HepG2 (cell line): Measurements from ENCODE around the gene PCGF2. TPM values are rescaled to one million over a fixed set of nuclear protein-coding genes. Genes with fewer than 3 reads are reported as not detected.

Experiments
- ARNT2 ChIP-seq: sonication (generic); formaldehyde crosslinking; IDR thresholded peaks from 2 replicates; pipeline ENCODE4 v1.8.0; 2022; ENCODE audit warnings: mild to moderate bottlenecking, low read depth, missing genetic modification reagents, moderate library complexity
- DMAP1 ChIP-seq: IDR thresholded peaks from 2 replicates; pipeline ENCODE4 v1.6.1; 2016
- GFI1 ChIP-seq: sonication (generic); formaldehyde crosslinking; IDR thresholded peaks from 2 replicates; pipeline ENCODE4 v1.5.0; 2020; ENCODE audit warnings: missing genetic modification reagents, mild to moderate bottlenecking, borderline replicate concordance
- GMEB1 ChIP-seq: sonication (generic); formaldehyde crosslinking; IDR thresholded peaks from 2 replicates; pipeline ENCODE4 v1.5.1; 2020; ENCODE audit warnings: missing genetic modification reagents, mild to moderate bottlenecking, borderline replicate concordance
- HDAC2 ChIP-seq: sonication (generic); formaldehyde crosslinking; IDR thresholded peaks from 2 replicates; pipeline ENCODE4 v1.4.0; 2020; ENCODE audit warnings: missing genetic modification reagents
- ISL2 ChIP-seq: sonication (generic); formaldehyde crosslinking; IDR thresholded peaks from 2 replicates; pipeline ENCODE4 v1.5.0; 2020; ENCODE audit warnings: missing genetic modification reagents
- MIXL1 ChIP-seq: IDR thresholded peaks from 2 replicates; pipeline ENCODE4 v1.6.1; 2016
- REST ChIP-seq, 2 experiments: IDR thresholded peaks; 2 replicates each; pipeline ENCODE4 v1.6.1; 2011 to 2012; ENCODE audit warnings: low read length in 2 of 2, borderline replicate concordance in 1 of 2, low read depth in 1 of 2, mild to moderate bottlenecking in 1 of 2, moderate library complexity in 1 of 2
- SAP130 ChIP-seq: IDR thresholded peaks from 2 replicates; pipeline ENCODE4 v1.6.1; 2016; ENCODE audit warnings: low read depth
- TERF1 ChIP-seq: sonication (generic); formaldehyde crosslinking; IDR thresholded peaks from 2 replicates; pipeline ENCODE4 v1.8.0; 2022; ENCODE audit warnings: mild to moderate bottlenecking, missing genetic modification reagents, moderate library complexity
- ZBTB25 ChIP-seq: IDR thresholded peaks from 2 replicates; pipeline ENCODE4 v1.6.1; 2018; ENCODE audit warnings: missing genetic modification reagents
- ZFP91 ChIP-seq: sonication (generic); formaldehyde crosslinking; IDR thresholded peaks from 2 replicates; pipeline ENCODE4 v1.9.0; 2022; ENCODE audit warnings: missing genetic modification reagents, mild to moderate bottlenecking, borderline replicate concordance
- ZNF367 ChIP-seq: sonication (generic); formaldehyde crosslinking; IDR thresholded peaks from 2 replicates; pipeline ENCODE4 v1.4.0; 2020; ENCODE audit warnings: missing genetic modification reagents, borderline replicate concordance
- ZNF609 ChIP-seq: sonication (generic); formaldehyde crosslinking; IDR thresholded peaks from 2 replicates; pipeline ENCODE4 v1.4.0; 2020; ENCODE audit warnings: mild to moderate bottlenecking, missing genetic modification reagents, borderline replicate concordance
- polyA plus RNA-seq, 8 experiments: library from polyadenylated mRNA; depleted of rRNA in 3 of 8; stranded (reverse) in 7 of 8; unstranded in 1 of 8; fragments of >200 nt; fragmentation: Illumina TruSeq in 4 of 8; extraction: Trizol in 4 of 8; gene quantifications; 2 replicates each; pipeline versions ENCODE4 v1.2.1 to v1.2.3, GENCODE V29; 2011 to 2016; ENCODE audit warnings: low read depth in 4 of 8, missing spikeins in 1 of 8, mixed read lengths in 1 of 8; ENCODE audit not compliant: insufficient read depth in 1 of 8
- total RNA-seq, 5 experiments: library from RNA; depleted of rRNA; stranded (reverse); fragments of >200 nt; fragmentation: Illumina TruSeq; extraction: Trizol; gene quantifications; 2 replicates each; pipeline ENCODE4 v1.2.3, GENCODE V29; 2016; ENCODE audit warnings: low read depth in 1 of 5

Gene PCGF2
- total and polyA plus RNA-seq, 2 of the 13 experiments (the other 11 are each of a cell fraction or from before 2014, with no cell fraction given) = 11.6 to 29.4 TPM

GRCh38 chr17:38691154-38691553, 57.0 kb downstream of the PCGF2 start (continued):
- 0 out of 2 replicates have a peak, but pooled peaks have one; percentile 46 for TF ChIP-seq ZBTB25
- TF ChIP-seq MIXL1 (CRISPR knock-in tag) = 0 out of 2 replicates have a peak, but pooled peaks have one; percentile 31
- no peak for TF ChIP-seq ARNT2 (CRISPR knock-in tag)
- 0 out of 2 replicates have a peak, but pooled peaks have one; percentile 30 for TF ChIP-seq GFI1 (CRISPR knock-in tag)
- TF ChIP-seq ZFP91 (CRISPR knock-in tag) = 0 out of 2 replicates have a peak, but pooled peaks have one; percentile 38
- TF ChIP-seq GMEB1 = 0 out of 2 replicates have a peak, but pooled peaks have one; percentile 13
- peak; percentile 74 for TF ChIP-seq HDAC2 (CRISPR knock-in tag)
- TF ChIP-seq DMAP1 (CRISPR knock-in tag) = 0 out of 2 replicates have a peak, but pooled peaks have one; percentile 41
- peak; percentile 59 for TF ChIP-seq SAP130 (CRISPR knock-in tag)
- TF ChIP-seq ZNF367 (CRISPR knock-in tag) = no peak
- TF ChIP-seq ZNF609 (CRISPR knock-in tag) = peak; percentile 62; the same call in 1 of the 2 replicates
- TF ChIP-seq ISL2 (CRISPR knock-in tag) = 0 out of 2 replicates have a peak, but pooled peaks have one; percentile 32
- TF ChIP-seq TERF1 (CRISPR knock-in tag) = no peak
- TF ChIP-seq REST (IDR thresholded peaks at IDR 0.05; ENCODE audit: borderline replicate concordance in 1 of 2, low read depth in 1 of 2, low read length in 2 of 2) = peak in 1 of 2 experiments; percentile 41; a peak in 1 of 4 replicates
